Stimulated activated CD8-positive, alpha-beta memory T cell treated with anti-CD3 and anti-CD28 coated beads, Interleukin-2, amount 100 ng/mL, for 48 hours (primary cell): ENCODE results near the gene HPS1.

ENCODE experiments used
- DNase-seq, 2 donors: peaks; one replicate each; pipeline ENCODE4 v3.0.0-alpha.2; 2020; ENCODE audit warnings: low read depth in 2 of 2

Gene HPS1

DNA sequence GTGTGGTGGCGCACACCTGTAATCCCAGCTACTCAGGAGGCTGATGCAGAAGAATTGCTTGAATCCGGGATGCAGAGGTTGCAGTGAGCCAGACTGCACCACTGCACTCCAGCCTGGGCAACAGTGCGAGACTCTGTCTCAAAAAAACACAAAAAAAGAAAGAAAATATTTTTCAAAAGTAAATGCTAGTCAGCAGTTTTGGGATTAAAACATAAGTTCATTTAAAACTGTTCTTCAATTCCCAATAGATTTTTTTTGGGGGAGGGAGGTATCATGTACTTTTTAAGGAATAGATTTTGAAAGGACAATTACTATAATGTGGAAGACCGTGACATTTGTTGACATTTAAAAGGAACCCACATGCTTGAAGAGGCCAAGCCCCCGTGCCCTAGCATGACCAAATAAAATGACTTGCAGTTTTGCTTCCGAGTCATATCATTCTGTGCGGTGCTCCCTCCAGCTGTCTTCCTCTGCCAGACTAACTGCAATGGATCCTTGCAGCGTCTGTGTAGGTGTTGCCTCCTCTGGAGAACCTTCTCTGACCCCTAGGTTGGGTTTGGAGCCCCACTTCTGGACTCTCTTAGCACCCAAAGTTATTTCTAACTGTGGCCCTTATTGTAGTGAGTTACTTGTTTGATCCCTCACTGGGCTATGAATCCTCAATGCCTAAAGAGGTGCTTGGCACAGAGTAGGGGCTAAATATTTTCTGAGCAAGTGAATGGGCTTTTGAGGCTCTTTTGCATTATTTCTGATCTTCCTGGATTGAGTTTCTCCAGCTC is 17.4 kb upstream of the HPS1 start:
- no peak for DNase-seq

DNA sequence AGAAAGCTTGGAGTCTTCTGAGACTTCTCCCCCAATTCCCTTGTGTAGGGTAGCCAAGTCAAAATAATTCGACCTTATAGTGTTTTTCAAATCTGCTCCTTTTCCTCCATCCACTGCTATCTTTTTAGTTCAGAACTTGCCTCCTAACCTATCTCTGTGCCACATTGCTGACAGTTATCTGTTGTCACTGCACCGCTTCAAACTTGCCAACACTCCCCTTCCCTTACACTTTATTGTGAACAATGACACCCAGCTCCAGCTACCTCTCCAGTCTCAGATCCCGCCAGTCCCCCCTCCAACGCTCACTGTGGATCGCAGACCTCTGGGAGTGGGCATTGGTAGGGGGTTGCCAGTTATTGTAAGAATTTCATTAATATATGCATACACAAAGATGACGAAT is 16.3 kb upstream of the HPS1 start:
- DNase-seq: no peak

DNA sequence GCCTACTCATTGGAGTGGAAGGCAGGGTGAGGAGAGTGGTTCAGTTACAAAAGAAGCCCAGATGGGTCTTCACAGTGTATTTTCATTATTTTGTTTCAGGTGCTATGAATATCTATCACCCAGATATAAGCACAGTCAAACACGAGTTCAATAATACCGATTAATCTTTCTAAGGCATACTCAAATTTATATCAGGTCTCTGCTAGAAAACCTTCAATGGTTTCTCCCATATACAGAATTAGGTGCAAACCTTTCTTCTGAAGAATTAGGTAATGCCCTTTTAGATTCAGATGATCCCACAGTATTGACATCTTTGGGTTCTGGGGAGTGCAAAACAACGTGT is 14.7 kb upstream of the HPS1 start:
- DNase-seq: no peak

DNA sequence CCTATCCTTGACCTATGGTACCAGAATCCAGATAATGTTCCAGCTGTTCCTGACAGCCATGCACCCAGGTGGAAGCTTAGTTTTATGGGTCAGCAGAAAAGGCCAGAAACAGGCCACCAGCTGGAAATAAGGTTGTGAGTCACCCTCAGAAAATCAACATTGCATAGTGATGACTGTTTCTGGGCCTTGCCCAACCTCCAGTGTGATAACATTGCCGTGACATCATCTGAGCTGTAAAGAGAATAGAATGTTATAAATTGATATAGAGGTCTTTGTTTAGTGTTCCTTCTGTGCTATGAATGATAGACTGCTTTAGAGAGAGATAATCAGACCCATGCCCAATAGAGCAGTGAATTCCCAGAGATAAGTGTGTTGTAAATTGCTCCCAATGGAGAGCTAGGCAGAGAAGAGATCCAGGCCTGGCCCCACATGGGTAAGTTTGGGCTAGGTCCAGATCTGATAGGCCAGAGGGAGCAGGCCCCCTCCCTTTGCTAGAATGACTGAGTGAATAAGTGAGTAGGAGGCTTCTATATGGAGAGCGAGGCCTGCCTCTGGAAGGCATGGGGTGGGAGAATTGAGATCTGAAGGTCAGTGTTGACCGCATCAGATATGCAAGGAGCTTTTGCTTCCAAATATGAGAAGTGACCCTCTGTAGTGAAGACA is 14.2 kb upstream of the HPS1 start:
- no peak for DNase-seq

DNA sequence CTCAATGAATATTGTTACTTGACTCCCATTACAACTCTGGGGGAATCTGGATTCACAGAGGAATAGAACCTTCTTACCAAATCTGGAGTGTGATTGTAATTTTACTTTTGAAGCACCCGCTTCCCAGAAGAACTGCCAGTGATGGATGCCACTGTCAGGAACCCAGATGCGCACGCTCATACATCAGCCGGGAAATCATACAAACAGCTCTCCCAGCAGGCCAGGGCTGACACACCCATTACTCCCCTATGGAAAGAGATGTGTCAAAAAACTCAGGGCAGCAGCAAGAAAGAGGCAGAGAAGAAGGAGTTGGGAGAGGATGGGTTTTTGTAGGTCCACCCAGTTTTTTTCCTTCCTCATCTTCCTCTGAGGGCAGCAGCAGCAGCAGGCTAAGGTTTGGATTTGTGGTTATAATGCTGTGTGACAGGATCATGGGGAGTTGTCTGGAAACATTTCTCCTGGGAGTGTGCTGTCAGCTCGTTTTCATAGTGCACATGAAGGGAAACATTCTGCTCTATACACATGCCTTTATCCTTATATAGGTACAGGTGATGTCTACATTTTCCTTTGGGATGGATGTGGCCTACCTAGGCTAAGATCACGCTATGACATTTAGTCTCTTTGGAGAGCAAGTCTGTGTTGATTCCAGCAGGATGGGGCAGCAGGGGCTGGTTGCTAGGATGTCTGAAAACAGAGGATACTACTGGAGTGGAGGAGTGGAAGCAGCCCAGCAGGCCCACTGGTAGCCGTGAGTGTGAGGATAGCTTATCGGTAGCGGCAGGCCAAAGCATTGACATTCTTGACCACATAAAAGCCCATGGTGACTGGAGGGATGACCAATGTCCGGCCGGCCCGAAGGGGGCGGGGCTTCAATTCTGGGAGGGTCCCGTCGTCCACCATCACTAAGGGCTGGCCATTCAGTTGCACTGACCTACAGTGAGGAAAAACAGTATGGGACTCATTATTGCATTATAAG is 12.4 kb upstream of the HPS1 start:
- DNase-seq: no peak

DNA sequence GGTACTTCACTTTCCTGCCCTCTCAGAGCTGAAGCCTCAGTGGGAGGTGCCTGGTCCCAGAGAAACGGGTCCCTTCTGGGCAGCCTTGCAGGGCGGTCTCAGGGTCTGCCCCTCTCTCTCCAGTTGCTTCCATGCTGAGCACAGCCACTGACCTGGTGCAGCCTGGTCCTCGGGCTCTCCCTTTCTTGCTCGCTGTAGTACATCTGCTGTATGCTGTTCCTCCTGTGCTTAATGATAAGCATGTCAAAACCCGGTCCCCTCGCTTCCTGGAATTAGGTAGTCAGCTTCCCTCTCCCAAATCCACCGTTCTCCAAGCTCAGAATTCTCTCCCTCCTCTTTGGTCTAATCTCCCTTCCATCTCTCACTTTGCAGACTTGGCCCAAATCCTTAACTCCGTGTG is 11.0 kb upstream of the HPS1 start:
- no peak for DNase-seq

DNA sequence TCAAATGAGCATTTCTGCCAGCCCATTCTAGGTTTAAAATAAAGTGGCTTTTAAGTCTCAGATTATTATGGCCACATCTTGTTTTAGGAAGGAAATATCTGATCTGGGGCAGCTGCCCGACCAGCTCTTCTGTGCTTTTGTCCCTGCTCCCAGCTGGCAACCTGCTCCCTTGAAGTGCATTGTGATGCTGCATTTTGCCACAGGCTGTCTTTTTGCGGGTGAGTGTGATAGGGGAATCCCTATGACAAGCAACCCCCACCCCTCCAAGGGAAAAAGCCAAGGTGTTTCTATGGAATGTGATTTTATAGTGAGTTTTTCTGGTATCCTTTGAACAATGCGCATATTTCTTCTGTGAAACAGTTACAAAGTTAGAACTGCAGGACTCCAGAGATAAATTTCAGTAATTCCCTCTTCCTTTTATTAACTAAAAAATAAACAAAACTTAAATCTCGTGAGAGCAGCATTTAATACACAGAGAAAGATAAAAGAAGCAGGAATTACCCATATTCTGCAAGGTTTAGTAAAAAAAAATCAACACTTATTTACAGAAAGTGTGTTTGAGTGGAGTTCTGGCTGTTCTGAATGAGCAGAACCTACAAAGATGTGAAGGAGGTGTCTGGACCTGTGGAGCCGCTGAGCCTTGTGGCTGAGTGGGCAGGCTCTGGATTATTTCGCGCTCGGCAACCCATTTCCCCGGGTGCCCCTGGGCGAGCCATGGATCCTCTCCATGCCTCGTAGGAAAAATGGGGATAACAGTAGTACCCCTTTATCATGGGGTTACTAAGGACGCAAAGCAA is 10.1 kb upstream of the HPS1 start:
- DNase-seq: no peak

DNA sequence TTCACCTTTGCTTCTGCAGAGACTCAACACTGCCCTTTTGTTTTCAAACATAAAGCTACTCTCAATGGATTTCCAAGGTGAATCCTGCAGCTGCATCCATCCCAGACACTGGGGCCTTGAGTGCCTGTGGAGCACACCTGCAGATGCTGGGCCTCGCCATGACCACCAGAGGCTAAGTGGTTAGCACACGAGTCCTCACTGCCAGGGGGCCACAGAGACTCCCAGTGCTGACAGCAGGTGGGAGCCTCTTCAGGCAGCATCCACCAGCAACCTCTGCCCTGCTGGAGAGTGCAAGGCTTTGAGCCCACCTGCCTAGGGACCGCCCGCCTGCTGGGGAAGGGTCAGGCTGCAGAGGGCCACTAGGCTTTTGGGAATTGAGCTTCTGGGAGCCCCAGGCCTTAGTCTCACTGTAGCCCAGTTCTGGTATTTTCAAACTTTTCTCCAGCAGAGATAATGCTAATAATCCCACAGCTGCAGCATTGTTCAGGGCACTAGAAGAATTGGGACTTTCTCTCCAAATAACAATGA is 9.4 kb upstream of the HPS1 start:
- DNase-seq: no peak

DNA sequence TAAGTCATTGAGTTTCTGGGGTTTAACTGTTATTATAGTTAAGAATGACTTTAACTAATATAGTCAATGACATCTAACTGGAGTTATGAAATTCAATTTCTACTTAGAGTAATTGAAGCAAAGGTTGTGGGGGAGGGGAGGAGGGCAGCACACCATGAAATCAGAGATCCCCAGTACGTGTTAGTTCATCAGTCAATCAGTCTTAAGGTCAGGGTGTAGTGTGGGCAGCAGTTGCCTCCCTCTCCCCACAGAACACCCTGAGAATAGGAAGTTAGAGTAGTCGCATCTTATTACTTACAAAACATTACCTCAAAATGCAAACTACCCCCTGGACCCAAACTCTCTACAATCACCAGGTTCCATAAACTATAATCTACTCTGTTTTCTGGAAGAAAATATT is 7.0 kb upstream of the HPS1 start:
- no peak for DNase-seq

DNA sequence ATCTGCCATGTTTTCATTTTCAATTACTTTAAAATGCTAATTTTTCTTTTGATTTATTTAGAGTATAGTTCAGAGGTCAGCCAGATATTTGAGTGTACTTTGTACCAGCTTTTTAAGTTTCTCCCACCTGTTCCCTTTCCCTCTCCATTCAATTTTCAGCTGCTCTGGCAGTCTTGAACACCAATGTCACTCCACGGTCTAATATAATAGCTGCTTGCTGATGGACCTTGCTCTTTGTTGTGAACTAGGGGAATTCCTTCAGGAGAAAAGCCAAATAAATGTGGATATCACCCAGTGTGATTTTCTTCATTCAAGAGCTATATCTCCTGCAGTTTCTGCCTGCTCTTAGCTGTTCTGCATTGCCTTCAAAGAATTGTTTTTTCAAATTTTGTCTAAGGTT is 3.9 kb upstream of the HPS1 start:
- no peak for DNase-seq

DNA sequence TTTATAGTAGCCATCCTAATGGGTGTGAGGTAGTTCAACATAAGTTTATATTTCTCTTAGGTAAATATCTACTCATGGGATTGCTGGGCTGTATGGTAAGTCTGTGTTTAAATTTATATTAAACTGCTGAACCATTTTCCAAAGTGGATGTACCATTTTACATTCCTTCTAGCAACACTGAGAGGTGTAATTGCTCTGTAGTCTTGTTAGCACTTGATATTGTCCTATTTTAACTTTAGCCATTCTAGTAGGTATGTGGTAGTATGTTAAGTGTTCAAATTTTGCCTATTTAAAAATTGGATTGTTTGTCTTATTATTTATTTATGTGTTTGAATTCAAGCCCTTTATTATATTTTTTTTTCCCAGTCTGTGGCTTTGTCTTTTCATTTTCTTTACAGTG is 2.6 kb upstream of the HPS1 start:
- no peak for DNase-seq

DNA sequence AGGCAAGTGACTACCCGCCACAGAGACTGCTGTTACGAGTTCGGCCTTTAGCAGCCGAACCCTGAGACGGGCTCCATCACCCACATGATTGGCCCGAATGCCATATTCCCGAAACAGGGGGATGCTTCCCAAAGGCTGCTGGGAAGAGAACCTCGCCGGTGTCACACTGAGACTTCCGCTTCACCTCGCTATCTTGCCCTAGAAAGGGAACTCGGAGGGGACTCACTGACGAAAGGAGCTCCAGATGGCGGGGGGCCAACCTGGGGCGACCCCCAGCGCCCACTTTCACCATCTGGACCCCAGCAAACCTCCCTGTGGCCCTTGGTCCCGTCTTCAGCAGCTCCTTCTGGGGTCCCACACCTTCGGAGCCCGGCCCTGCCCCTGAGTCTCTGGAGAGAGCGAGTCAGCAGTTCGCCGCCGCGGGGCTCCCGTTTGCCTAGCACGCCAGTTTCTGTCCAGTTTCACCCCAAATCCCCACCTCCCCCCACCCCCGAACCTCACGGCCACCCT is 529 bp downstream of the HPS1 start:
- DNase-seq: peak in 1 of 2 donors; percentile 30

DNA sequence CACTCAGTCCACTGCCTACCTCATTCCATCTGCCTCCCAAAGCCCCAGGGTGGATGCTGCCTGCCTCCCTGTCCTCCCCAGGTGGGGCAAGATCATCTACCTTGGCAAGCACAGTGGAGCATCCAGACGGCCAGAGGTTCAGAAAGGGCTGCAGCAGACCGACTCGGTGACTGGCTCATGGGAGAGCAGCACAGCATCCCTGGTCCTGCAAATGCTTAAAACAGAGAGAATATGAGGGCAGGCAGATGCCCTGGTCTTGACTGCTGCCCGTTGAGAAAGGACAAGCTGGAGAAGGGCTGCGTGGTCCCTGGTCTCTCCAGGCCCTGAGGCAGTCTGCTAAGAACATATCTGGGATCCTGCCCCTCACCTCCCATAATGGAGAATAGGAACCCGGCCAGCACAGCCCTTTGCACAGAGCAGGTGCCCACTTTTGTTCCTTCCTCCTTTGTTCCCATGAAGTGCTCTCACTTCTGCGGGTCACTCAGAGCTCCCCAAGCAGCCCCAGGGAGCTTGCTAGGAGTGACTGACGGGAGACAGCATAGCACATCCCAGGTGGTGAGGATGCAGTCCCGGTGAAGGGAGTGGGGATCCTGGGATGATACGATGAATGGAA is 1.4 kb downstream of the HPS1 start:
- no peak for DNase-seq

DNA sequence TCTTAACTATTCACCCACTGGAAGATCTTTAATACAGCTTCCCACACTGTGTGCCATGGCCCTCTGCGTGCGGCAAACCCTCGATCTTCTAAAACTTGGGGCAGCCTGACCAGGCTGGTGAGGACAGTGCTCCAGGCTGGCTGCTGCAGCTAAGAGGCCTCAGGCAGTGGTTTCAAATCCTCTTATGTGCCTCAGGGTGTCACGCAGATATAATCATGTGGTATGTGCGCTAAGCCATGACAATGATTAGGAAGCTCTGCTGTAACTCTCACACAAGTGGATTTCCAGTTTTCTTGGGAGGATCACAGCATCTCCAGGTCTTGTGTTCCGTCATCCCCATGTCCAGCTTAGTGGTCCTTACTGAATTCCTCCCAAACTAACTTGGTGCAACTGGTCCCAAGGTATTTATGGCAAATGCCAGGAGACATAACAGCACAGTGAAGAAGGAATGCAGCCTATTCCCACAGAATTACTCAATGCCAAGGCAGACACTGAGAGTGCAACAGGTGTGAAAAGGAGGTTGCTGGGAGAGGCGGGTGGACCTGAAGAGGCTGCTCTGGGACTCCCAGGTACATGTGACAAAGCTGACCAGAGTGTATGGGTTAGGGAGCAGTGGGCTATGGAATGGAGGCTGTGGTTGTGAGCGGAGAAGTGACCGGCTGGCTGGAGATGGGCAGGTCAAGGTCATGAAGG is 2.3 kb downstream of the HPS1 start:
- DNase-seq: no peak

DNA sequence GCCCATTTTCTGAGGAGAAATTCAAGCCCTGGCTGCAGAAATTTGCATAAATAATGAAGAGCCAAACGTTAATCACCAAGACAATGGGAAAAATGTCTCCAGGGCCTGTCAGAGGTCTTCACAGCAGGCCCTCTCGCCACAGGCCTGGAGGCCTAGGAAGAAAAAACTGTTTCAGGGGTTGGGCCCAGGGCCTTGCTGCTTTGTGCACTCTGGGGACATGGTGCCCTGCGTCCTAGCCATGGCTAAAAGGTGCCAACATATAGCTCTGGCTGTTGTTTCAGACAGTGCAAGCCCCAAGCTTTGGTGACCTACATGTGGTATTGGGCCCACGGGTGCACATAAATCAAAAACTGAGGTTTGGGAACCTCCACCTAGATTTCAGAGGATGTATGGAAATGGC is 8.0 kb downstream of the HPS1 start:
- no peak for DNase-seq

DNA sequence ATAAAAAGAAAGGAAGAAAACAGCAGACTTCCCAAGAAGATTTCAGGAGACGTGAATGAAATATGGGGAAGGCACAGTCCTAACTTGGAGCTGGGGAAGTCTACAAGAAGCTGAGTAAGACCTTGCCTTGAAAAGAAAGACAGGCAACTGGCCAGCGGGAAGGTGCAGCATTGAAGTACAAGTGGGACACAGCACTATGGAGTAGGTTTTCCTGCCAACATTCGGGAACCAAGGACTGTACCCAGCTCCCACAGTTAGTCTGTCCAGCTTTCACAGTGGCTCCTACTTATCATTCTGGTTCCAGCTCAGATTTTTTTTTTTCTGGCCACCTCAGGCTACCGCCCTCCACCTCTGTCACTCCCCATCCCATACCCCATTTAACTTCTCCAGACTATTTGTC is 10.0 kb downstream of the HPS1 start:
- no peak for DNase-seq

DNA sequence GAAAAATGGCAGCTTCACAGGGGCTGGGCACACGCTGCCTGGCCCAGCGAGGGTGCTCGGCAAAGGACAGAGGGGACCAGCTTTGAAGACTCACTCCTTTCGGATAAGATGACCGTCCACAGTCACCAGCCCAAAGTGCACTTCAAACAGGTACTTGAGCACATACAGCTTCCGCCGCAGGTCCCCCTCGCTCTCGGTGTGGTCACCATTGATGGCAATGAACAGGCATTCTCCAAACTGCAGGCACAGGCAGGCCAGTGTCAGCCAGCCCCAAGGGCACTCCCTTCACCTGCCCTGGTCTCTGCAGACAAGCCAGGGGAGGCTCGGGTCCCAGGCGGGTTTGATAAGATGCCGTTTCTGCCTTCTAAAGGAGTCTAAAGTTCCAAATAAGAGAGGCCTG is 11.6 kb downstream of the HPS1 start:
- no peak for DNase-seq

DNA sequence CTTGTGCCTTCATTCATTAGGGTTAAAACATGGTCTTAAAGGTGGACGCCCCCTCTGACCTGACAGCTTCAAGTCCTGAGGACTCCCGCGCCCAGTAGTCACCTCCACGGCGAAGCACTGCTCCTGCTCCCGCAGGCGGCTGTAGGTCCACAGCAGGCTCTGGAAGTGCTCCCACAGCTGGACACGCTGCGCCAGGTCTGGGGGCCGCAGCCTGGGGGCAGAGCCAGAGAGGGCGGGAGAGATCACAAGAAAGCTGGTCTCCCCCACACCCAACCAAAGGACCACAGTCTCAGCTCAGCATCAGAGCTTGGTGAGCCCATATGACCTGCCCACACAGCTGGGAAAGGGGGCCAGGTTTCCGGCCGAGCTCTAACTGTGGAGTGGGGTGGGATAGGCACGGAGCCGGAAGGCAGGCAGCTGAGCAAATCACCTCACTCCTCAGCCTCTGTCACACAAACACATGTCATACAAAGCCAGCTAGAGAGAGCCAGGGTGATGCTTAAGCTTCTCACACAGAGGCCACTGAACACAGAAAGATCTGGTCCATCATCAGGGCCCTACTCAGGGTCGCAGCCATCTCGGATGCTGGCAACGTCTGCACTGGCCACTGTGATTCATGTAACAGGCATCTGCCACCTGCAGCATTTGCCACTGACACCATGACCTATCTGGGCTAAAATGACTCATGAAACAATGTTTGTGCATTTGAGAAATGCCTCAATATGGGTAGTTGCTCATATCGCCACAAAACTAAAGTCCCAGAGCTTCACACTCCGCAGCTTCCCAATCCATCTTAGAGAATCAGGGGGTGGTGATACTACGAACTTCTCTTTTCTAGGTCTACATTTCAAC is 12.6 kb downstream of the HPS1 start:
- no peak for DNase-seq

DNA sequence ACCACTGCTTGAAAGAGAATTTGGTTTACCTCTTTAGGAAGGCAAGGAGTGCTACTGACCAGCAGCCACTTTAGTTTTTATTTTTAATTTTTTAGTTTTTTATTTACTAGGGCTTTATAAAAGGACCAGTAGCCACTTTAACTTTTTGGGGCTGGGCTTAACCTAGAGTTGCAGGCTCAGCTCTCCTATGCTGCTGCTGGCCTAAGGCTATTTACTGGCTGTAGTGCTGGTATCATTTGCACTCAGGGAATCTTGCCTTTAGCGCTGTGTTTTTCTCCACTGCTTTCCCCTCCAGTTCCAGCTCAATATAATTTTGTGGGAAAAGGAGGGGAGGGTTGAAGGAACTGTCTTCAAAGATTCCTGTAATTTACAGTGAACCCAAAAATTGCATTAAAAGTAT is 13.4 kb downstream of the HPS1 start:
- DNase-seq: no peak
